CD1c-positive myeloid dendritic cell (primary cell): Measurements from ENCODE around the gene KIAA1328.
"Not testable (repeated sequence)": the region's sequence is repeated elsewhere in the genome, so short reads cannot be mapped to it uniquely, and the experiment has no call there.

Experiments
- DNase-seq: peaks from one replicate; pipeline ENCODE4 v3.0.0-alpha.2; 2016; ENCODE audit errors: extremely low spot score

Gene KIAA1328

GRCh38 chr18:36828630-36829361 is at the start of gene KIAA1328, which contains the start of gene TPGS2:
Gene KIAA1328, plus strand, starts transcription at chr18:36829127. Its CDS starts 12 bp downstream, at chr18:36829139.
Gene TPGS2, minus strand, starts transcription at chr18:36829002. Its CDS starts 235 bp downstream, at chr18:36828767.
- peak; percentile 93 for DNase-seq

- DNase-seq = no peak
Measured at GRCh38 chr18:36780748-36781147, 48.2 kb upstream of the KIAA1328 start.

- DNase-seq = no peak
Measured at GRCh38 chr18:36782710-36783109, 46.2 kb upstream of the KIAA1328 start.

GRCh38 chr18:36783792-36784191 is 45.1 kb upstream of the KIAA1328 start:
- no peak for DNase-seq

GRCh38 chr18:36786686-36787085 is 42.2 kb upstream of the KIAA1328 start:
- no peak for DNase-seq

- DNase-seq = no peak
Measured at GRCh38 chr18:36792634-36793283, 36.2 kb upstream of the KIAA1328 start.

GRCh38 chr18:36798738-36799473 is 30.0 kb upstream of the KIAA1328 start:
- DNase-seq = no peak

GRCh38 chr18:36805105-36805504 is 23.8 kb upstream of the KIAA1328 start:
- DNase-seq = no peak

- no peak for DNase-seq
Measured at GRCh38 chr18:36808681-36809080, 20.2 kb upstream of the KIAA1328 start.

GRCh38 chr18:36809590-36810381 is 19.1 kb upstream of the KIAA1328 start:
- DNase-seq = peak; percentile 71

GRCh38 chr18:36811430-36811829 is 17.5 kb upstream of the KIAA1328 start:
- no peak for DNase-seq

GRCh38 chr18:36811955-36812354 is 17.0 kb upstream of the KIAA1328 start:
- no peak for DNase-seq

GRCh38 chr18:36812678-36813077 is 16.2 kb upstream of the KIAA1328 start:
- DNase-seq = no peak

- no peak for DNase-seq
Measured at GRCh38 chr18:36813101-36813775, 15.7 kb upstream of the KIAA1328 start.

- no peak for DNase-seq
Measured at GRCh38 chr18:36813824-36814223, 15.1 kb upstream of the KIAA1328 start.

GRCh38 chr18:36814994-36815393 is 13.9 kb upstream of the KIAA1328 start:
- no peak for DNase-seq

GRCh38 chr18:36816096-36816495 is 12.8 kb upstream of the KIAA1328 start:
- not testable (repeated sequence) for DNase-seq

GRCh38 chr18:36817039-36817438 is 11.9 kb upstream of the KIAA1328 start:
- no peak for DNase-seq

- no peak for DNase-seq
Measured at GRCh38 chr18:36818652-36819051, 10.3 kb upstream of the KIAA1328 start.

- DNase-seq = no peak
Measured at GRCh38 chr18:36819621-36820020, 9.3 kb upstream of the KIAA1328 start.

- DNase-seq = no peak
Measured at GRCh38 chr18:36821681-36822080, 7.2 kb upstream of the KIAA1328 start.
